Epithelial cell of proximal tubule (primary cell): ENCODE results near the gene IRF2BP2. TPM values are rescaled to one million over a fixed set of nuclear protein-coding genes. Genes with fewer than 3 reads are reported as not detected.
"Not testable (repeated sequence)": the region's sequence is repeated elsewhere in the genome, so short reads cannot be mapped to it uniquely, and the experiment has no call there.

ENCODE experiments used
- DNase-seq: peaks from one replicate; pipeline ENCODE4 v3.0.0-alpha.2; 2011; ENCODE audit warnings: low read depth
- H3K4me3 ChIP-seq: 2 replicates; pipeline ENCODE4 v1.5.1; 2011; ENCODE audit warnings: low read depth, mild to moderate bottlenecking, low read length
- CTCF ChIP-seq: conservative IDR thresholded peaks from 2 replicates; pipeline ENCODE4 v1.5.1; 2012; ENCODE audit warnings: low read depth, mild to moderate bottlenecking, low read length
- total RNA-seq: library from RNA; depleted of rRNA; stranded (reverse); fragments of >200 nt; gene quantifications from 2 replicates; pipeline ENCODE4 v1.2.3, GENCODE V29; 2015

The IRF2BP2 gene
- total RNA-seq, 1 donor from 2014 or later = 70.5 TPM

DNA sequence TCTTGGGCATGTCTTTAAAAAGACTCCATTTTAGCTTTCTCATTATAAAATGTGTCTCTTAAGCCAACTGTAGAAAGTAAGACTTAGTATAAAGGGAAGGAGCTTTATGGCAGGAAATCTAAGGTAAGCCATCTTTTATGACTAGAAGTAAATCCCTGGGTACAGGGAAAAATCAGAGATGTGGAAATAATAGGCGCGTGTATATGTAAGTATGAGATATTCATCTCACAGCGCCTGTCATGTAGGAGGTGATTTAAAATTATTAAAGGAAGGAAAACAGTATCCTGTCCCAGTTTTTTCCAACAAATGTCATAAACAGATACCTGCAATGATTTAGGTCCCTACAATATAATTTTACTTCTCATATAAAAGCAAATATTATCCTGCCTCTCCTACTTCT, 35.0 kb upstream of the IRF2BP2 start:
- no peak for DNase-seq
- no peak overlapping the region for H3K4me3 ChIP-seq
- no peak for TF ChIP-seq CTCF

DNA sequence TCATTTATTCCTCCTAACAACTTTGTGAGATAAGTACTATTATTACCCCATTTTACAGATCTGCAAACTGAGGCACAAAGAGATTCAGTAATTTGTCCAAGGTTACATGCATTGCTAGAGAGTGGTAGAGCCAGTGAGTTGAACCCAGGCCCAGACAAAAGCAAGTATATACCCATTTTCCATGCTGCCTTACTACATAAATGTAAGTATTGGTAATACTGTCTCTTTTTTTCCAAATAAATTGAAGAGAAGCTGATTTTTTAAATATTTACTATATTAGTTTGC, 33.8 kb upstream of the IRF2BP2 start:
- no peak for DNase-seq
- H3K4me3 ChIP-seq = no peak overlapping the region
- no peak for TF ChIP-seq CTCF

DNA sequence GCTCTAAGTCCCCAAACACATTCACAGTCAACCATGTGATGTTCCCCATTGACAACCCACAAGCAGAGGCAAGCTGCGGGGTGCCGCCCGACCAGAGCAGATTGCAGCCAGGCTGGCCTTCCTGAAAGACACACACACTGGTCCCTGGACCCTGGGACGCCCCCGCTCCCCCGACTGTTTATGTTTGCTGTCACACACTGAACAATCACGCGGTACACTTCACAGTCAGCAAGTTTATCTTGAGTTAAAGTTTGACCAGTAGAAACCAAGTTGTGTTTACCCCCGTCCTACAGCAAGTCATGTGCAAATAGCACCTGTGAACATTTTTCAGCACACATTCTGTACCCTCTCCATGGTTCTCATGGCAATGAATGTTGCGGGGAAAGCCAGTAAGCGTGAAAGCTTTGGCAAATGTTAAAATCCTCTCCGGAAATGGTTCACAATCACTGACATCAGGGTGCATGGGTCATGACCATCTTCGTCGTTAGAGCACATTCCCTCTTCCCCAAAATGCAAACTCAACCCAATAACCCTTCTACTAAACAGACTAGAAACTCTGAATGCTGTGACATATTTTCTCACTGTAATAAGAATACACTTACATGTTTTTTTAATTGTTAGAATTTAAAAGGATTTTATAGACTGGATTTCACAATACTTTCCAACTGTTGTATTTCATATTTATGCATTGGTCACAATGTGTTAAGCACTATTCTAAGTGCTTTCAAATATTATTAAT, 33.3 kb upstream of the IRF2BP2 start:
- no peak overlapping the region for H3K4me3 ChIP-seq
- peak; percentile 91 for DNase-seq
- no peak for TF ChIP-seq CTCF

DNA sequence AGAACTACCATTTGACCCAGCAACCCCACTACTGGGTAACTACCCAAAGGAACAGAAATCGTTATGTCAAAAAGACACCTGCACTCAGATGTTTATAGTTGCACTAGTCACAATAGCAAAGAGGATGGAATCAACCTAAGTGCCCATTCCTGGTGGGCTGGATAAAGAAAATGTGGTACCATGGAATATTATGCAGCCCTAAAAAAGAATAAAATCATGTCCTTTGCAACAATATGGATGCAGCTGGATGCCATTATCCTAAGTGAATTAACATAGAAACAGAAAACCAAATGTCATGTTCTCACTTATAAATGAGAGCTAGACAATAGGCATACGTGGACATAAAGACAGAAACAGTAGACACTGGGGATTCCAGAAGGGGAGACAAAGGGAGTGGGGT, 32.5 kb upstream of the IRF2BP2 start:
- TF ChIP-seq CTCF = no peak
- no peak overlapping the region for H3K4me3 ChIP-seq
- DNase-seq = no peak

GRCh38 chr1:234639961-234640360, 30.0 kb upstream of the IRF2BP2 start:
- no peak overlapping the region for H3K4me3 ChIP-seq
- DNase-seq = no peak
- no peak for TF ChIP-seq CTCF

DNA sequence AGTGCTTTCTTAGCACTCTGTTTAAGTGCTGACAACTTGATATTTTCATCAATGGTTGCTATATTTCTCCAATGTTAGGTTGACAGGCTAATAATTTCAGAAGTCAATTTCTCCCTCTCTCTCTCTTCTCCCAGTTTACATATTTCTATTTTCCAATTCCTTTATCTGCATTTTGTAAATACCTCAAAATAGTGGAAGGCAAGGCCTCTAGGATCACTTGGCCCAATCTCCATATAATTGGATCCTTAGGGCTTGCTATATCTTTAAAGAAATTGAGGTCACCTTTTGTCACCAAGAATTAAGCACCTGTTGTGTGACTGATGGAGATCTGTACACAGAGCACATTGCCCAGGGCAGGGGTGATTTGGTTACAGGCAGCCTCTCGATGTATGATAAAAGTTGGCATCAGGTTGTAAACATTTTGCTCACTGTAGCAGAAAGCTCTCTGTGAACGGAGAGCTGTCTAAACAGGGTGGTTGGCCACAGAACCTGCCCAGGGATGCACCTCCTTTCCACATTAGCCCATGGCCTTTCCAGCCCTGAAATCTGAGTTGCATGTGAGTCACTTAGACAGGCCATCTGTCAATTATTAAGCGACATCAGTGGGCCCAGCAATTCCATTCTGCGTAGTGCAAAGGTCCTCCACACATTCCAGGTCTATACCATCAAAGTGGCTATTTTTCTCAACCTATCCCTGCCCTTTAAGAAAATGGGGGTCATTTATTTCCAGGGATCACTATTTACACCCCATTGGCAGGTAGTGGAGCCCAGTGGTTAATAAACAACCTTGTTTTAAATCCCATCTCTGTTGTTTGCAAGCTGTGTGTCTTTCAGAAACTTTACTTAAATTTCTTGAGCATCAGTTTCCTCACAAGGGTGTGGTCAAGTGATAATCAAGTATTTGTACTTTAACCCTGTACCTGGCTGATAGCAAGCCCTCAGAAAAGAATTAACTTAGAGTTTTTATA, 29.1 kb upstream of the IRF2BP2 start:
- TF ChIP-seq CTCF = no peak

GRCh38 chr1:234634922-234635321, 24.9 kb upstream of the IRF2BP2 start:
- H3K4me3 ChIP-seq, DNase-seq: not testable (repeated sequence)

More for the DNA sequence above, 29.1 kb upstream of the IRF2BP2 start:
- no peak overlapping the region for H3K4me3 ChIP-seq
- peak; percentile 82 for DNase-seq
